PFSK-1 (cell line): ENCODE measurements around the gene SERPINB13.

Experiments used
- FOXP2 ChIP-seq: optimal IDR thresholded peaks from 2 replicates; pipeline ENCODE3; 2011; ENCODE audit warnings: borderline replicate concordance, control low read depth, inconsistent platforms; ENCODE audit not compliant: insufficient read depth; ENCODE audit errors: extremely low read length, extremely low read depth
- POLR2AphosphoS5 ChIP-seq: IDR thresholded peaks from 2 replicates; pipeline ENCODE4 v1.6.1; 2012; ENCODE audit warnings: low read depth, mild to moderate bottlenecking, control low read depth, low read length, moderate library complexity
- REST ChIP-seq, 2 experiments: IDR thresholded peaks; 2 replicates each; pipeline versions ENCODE4 v1.6.1 to v1.8.0; 2011 to 2012; ENCODE audit warnings: low read depth in 2 of 2, low read length in 2 of 2, control low read depth in 1 of 2, inconsistent platforms in 1 of 2, mild to moderate bottlenecking in 1 of 2, moderate library complexity in 1 of 2; ENCODE audit not compliant: insufficient read depth in 1 of 2
- SIN3A ChIP-seq: IDR thresholded peaks from 2 replicates; pipeline ENCODE4 v1.6.1; 2012; ENCODE audit warnings: mild to moderate bottlenecking, low read length, moderate library complexity, borderline replicate concordance; ENCODE audit not compliant: insufficient read depth
- TAF1 ChIP-seq: IDR thresholded peaks from 2 replicates; pipeline ENCODE4 v1.6.1; 2012; ENCODE audit warnings: low read length, control low read depth, borderline replicate concordance; ENCODE audit not compliant: insufficient read depth

The SERPINB13 gene

GRCh38 chr18:63586431-63586830 lies 712 bp upstream of the SERPINB13 start:
- no peak for TF ChIP-seq FOXP2
- TF ChIP-seq POLR2AphosphoS5, result no peak
- TF ChIP-seq REST (IDR thresholded peaks at IDR 0.05; ENCODE audit: insufficient read depth in 1 of 2, low read depth in 2 of 2, low read length in 2 of 2), result no peak
- no peak for TF ChIP-seq SIN3A
- TF ChIP-seq TAF1, result no peak

DNA sequence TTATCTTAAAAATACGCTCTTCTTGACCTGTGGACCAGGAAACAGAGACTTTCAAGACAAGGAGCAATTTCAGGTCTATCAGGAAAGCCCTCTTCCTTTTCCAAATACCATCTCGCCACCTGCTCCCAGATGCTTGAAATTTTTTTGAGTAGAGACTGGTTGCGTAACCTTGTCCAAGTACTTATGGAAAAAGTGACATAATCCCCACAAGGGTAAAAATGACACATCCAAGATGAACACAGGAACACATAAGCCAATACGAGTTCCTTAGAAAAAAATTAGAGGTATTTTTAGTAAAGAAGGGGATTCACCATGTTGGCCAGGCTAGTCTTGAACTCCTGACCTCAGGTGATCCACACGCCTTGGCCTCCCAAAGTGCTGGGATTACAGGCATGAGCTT lies 1.8 kb downstream of the SERPINB13 start:
- TF ChIP-seq FOXP2, result no peak
- TF ChIP-seq SIN3A, result no peak
- no peak for TF ChIP-seq TAF1
- no peak for TF ChIP-seq REST (IDR thresholded peaks at IDR 0.05; ENCODE audit: insufficient read depth in 1 of 2, low read depth in 2 of 2, low read length in 2 of 2)
- TF ChIP-seq POLR2AphosphoS5, result no peak

DNA sequence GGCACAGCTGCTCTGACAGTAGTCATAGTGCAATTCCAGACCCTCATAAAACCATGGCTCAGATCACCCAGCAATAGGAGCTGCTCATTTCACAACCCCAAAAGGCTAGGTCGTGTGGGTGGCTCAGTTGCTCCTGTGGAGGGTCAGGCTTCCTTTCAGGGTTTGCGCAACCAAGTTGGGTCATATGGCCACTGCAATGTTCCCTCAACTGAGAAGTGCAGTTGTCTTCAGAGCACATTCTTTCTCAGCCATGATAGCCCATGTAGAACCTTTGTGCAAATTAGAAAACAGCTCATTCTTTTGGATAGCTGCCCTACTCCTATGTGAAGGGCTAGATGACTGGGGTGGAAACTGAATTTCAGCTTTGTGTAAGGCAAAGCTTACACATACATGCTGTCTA lies 3.2 kb downstream of the SERPINB13 start:
- TF ChIP-seq REST (IDR thresholded peaks at IDR 0.05; ENCODE audit: insufficient read depth in 1 of 2, low read depth in 2 of 2, low read length in 2 of 2), result no peak
- no peak for TF ChIP-seq FOXP2
- TF ChIP-seq SIN3A, result no peak
- TF ChIP-seq POLR2AphosphoS5, result no peak
- no peak for TF ChIP-seq TAF1

- TF ChIP-seq TAF1 (no peak), FOXP2 (no peak), REST (IDR thresholded peaks at IDR 0.05; ENCODE audit: insufficient read depth in 1 of 2, low read depth in 2 of 2, low read length in 2 of 2) (no peak), POLR2AphosphoS5 (no peak), SIN3A (no peak)
Measured at GRCh38 chr18:63590966-63591695, 4.0 kb downstream of the SERPINB13 start.

DNA sequence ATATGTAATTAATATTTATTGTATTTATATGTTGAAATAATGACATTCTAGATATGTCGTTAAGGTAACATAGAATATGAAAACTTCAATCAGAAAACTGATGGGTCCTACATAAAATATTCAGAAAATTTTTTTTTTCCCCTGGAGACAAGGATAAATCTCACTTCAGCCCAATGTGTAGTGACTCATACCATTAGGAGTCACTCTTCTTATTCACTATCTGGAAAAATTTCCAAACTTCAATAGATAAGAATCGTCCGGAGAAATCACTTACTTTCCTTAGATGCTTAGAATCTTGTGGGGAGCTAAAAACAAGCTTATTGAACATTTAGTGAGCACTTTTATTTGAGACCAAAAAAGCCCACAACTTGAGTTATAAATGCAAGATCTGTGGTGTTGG lies 4.6 kb downstream of the SERPINB13 start:
- no peak for TF ChIP-seq FOXP2
- TF ChIP-seq POLR2AphosphoS5, result no peak
- TF ChIP-seq TAF1, result no peak
- no peak for TF ChIP-seq REST (IDR thresholded peaks at IDR 0.05; ENCODE audit: insufficient read depth in 1 of 2, low read depth in 2 of 2, low read length in 2 of 2)
- no peak for TF ChIP-seq SIN3A
